ENCODE measurements around the gene ITPR2. TPM values are rescaled to one million over a fixed set of nuclear protein-coding genes. Genes with fewer than 3 reads are reported as not detected.
"Not testable (repeated sequence)": the region's sequence is repeated elsewhere in the genome, so short reads cannot be mapped to it uniquely, and the experiment has no call there.

ITPR2 gene
- total RNA-seq, 1 experiment from 2014 or later = 41.6 TPM

DNA sequence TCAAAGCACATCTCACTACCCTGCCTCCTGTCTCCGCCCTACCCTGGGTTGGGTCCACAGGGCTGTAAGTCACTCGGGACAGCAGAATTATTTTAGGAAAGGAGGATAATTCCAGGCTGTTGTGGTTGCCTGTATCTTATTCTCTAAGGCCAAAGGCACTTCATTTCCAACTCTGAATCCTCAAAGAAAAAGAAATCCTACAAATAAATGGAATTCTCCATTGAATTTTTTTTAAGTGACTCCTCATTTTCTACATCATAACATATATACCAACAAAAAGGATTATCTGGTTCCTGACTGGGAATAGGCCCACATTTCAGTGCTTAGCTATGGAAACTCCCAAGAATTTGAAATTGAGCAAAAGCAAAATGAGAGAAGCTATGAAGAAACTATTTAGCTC lies 186.4 kb downstream of the ITPR2 start:
- TF ChIP-seq CTCF (IDR thresholded peaks at IDR 0.05; ENCODE audit: insufficient read depth in 1 of 2, low read depth in 1 of 2, low read length in 1 of 2, severe bottlenecking in 1 of 2, unreplicated experiment in 1 of 2) = no peak
- ChIA-PET CTCF (no interaction called here), POLR2A (no interaction called here)
- H3K27me3 Mint-ChIP-seq (ENCODE audit: insufficient read depth, unreplicated experiment) = no peaks in the 10 kb centered on the region
- Histone ChIP-seq H3K36me3 (ENCODE audit: control insufficient read depth, insufficient read depth, low read length) (peaks cover 1% of the 10 kb centered on the region; the same call in 1 of the 2 replicates), H3K27me3 (replicated peaks; ENCODE audit: control insufficient read depth, insufficient read depth, low read length) (no peaks in the 10 kb centered on the region), H3K4me1 (peaks cover 23% of the 10 kb centered on the region), H3K9me3 (peaks cover 11% of the 10 kb centered on the region), H3K4me3 (ENCODE audit: low read depth, low read length) (no peak overlapping the region)
- no peak for DNase-seq
- H3K4me3 Mint-ChIP-seq (ENCODE audit: unreplicated experiment) = no peak overlapping the region
- peaks cover 13% of the 10 kb centered on the region for H3K36me3 Mint-ChIP-seq (ENCODE audit: insufficient read depth, unreplicated experiment)
- H3K27ac Mint-ChIP-seq (ENCODE audit: unreplicated experiment) = no peak overlapping the region
- BruUV-seq (replicated peaks) = no TSS peak
- H3K4me1 Mint-ChIP-seq (ENCODE audit: low read depth, unreplicated experiment) = peaks cover 33% of the 10 kb centered on the region
- peaks cover 34% of the 10 kb centered on the region for H3K9me3 Mint-ChIP-seq (ENCODE audit: unreplicated experiment)
- intact Hi-C loops (cut with micrococcal nuclease; ENCODE audit: unreplicated experiment) = no loop called here

GRCh38 chr12:26644376-26644775 lies 188.6 kb downstream of the ITPR2 start:
- peaks cover 23% of the 10 kb centered on the region for H3K4me1 ChIP-seq
- CTCF ChIA-PET; H3K27me3 Mint-ChIP-seq (ENCODE audit: insufficient read depth, unreplicated experiment); H3K4me3 ChIP-seq (ENCODE audit: low read depth, low read length); H3K36me3 ChIP-seq (ENCODE audit: control insufficient read depth, insufficient read depth, low read length); BruUV-seq (replicated peaks); H3K27me3 ChIP-seq (replicated peaks; ENCODE audit: control insufficient read depth, insufficient read depth, low read length); H3K36me3 Mint-ChIP-seq (ENCODE audit: insufficient read depth, unreplicated experiment); POLR2A ChIA-PET; H3K4me3 Mint-ChIP-seq (ENCODE audit: unreplicated experiment); H3K9me3 ChIP-seq; intact Hi-C loops (cut with micrococcal nuclease; ENCODE audit: unreplicated experiment); DNase-seq: not testable (repeated sequence)
- peaks cover 24% of the 10 kb centered on the region for H3K9me3 Mint-ChIP-seq (ENCODE audit: unreplicated experiment)
- H3K4me1 Mint-ChIP-seq (ENCODE audit: low read depth, unreplicated experiment) = peaks cover 21% of the 10 kb centered on the region
- H3K27ac Mint-ChIP-seq (ENCODE audit: unreplicated experiment) = peak overlapping the region; percentile 4

- ChIA-PET CTCF (no interaction called here), POLR2A (no interaction called here)
- Mint-ChIP-seq H3K9me3 (ENCODE audit: unreplicated experiment) (peaks cover 24% of the 10 kb centered on the region), H3K36me3 (ENCODE audit: insufficient read depth, unreplicated experiment) (peaks cover 5% of the 10 kb centered on the region), H3K27ac (ENCODE audit: unreplicated experiment) (peak overlapping the region; percentile 4), H3K4me1 (ENCODE audit: low read depth, unreplicated experiment) (peaks cover 14% of the 10 kb centered on the region), H3K4me3 (ENCODE audit: unreplicated experiment) (no peak overlapping the region), H3K27me3 (ENCODE audit: insufficient read depth, unreplicated experiment) (no peaks in the 10 kb centered on the region)
- Histone ChIP-seq H3K4me1 (peaks cover 16% of the 10 kb centered on the region), H3K4me3 (ENCODE audit: low read depth, low read length) (no peak overlapping the region), H3K27me3 (replicated peaks; ENCODE audit: control insufficient read depth, insufficient read depth, low read length) (no peaks in the 10 kb centered on the region), H3K36me3 (ENCODE audit: control insufficient read depth, insufficient read depth, low read length) (peaks cover 1% of the 10 kb centered on the region; the same call in 1 of the 2 replicates), H3K9me3 (no peaks in the 10 kb centered on the region)
- no peak for TF ChIP-seq CTCF (IDR thresholded peaks at IDR 0.05; ENCODE audit: insufficient read depth in 1 of 2, low read depth in 1 of 2, low read length in 1 of 2, severe bottlenecking in 1 of 2, unreplicated experiment in 1 of 2)
- no TSS peak for BruUV-seq (replicated peaks)
- intact Hi-C loops (cut with micrococcal nuclease; ENCODE audit: unreplicated experiment) = no loop called here
- no peak for DNase-seq
Measured at GRCh38 chr12:26643532-26644315, 189.3 kb downstream of the ITPR2 start.

Data from Caco-2 (cell line).